ENCODE data around the gene GNB5. TPM values are rescaled to one million over a fixed set of nuclear protein-coding genes. Genes with fewer than 3 reads are reported as not detected.

The GNB5 gene
- total RNA-seq, 1 donor from 2014 or later = 11.8 TPM

Other genes with a start within 250 kb of the GNB5 start
- gene LEO1, start 219.6 kb downstream of the GNB5 start, total RNA-seq = 16.8 TPM
- 83.9 TPM for gene MAPK6, start 172.2 kb downstream of the GNB5 start, total RNA-seq
- gene BCL2L10, start 78.6 kb downstream of the GNB5 start, total RNA-seq = 3.7 TPM
- 19.7 TPM for gene MYO5C, start 104.4 kb upstream of the GNB5 start, total RNA-seq